Ammon's horn (tissue), 1 donor: Measurements from ENCODE around the gene RNF138.
"Not testable (repeated sequence)": the region's sequence is repeated elsewhere in the genome, so short reads cannot be mapped to it uniquely, and the experiment has no call there.

Experiments used
- DNase-seq: peaks from one replicate; pipeline ENCODE4 v3.0.0-alpha.2; 2016; ENCODE audit warnings: low spot score

The RNF138 gene

GRCh38 chr18:32095900-32096229 is 4.2 kb downstream of the RNF138 start:
- no peak for DNase-seq

GRCh38 chr18:32096946-32097345 is 5.3 kb downstream of the RNF138 start:
- no peak for DNase-seq

GRCh38 chr18:32104516-32104915 is 12.8 kb downstream of the RNF138 start:
- DNase-seq = no peak

GRCh38 chr18:32110005-32110404 is 18.3 kb downstream of the RNF138 start:
- no peak for DNase-seq

- no peak for DNase-seq
Observed at GRCh38 chr18:32111706-32112105, 20.0 kb downstream of the RNF138 start.

- no peak for DNase-seq
Observed at GRCh38 chr18:32112826-32113225, 21.2 kb downstream of the RNF138 start.

DNA sequence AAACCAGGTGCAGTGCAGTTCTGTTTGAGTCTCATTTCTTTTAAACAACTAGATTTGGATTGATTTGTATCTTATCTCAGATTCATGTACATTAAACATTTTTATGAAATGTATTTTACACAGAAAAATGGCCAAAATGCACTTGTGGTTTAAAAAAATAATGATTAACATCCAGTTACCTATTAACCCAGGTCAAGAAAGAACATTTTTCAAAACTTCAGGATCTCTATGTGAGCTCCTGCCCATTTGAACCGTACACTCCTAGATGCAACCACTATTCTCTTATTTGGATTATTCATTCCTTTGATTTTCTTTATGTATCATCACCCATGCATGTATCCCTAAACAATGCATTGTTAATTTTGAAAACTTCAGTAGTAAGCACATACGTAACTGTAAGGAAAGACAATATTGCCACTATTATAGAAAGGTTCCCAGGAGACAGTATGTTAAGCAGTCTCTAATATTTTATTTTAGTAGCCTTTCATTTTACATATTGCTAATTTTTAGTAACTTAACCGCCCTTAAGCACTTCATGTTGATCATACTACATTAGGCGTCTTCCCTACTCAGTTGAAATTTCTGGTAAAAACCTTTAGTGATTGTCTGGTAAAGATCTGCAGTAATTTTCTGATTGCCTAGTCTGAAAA is 22.7 kb downstream of the RNF138 start:
- no peak for DNase-seq

DNA sequence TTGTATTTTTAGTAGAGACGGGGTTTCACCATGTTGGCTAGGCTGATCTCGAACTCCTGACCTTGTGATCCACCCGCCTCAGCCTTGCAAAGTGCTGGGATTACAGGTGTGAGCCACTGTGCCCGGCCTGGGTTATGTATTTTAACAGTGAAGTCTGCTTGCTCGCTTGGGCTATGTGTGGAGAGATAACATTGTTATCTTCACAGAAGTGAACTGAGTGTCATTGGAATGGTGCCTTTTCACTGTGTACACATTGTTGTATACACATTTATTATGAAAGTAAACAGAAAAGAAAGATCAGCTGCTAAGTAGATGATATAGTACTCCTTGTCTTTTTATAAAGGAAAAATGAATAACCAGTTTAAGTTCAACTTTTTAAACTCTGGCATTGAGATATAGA is 30.4 kb downstream of the RNF138 start:
- DNase-seq = no peak

- no peak for DNase-seq
Observed at GRCh38 chr18:32126538-32126937, 34.9 kb downstream of the RNF138 start.

DNA sequence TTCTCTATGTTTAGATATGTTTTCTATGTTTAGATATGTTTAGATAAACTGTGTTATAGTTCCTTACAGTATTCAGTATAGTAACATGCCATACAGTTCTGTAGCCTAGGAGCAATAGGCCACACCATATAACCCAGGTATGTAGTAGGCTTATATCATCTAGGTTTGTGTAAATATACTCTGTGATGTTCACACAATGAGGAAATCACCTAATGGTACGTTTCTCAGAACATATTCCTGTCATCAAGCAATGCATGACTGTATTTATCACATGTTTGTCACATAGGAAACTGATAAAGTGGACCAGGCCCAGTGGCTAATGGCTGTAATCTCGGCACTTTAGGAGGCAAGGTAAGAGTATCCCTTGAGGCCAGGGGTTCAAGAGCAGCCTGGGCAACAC is 44.0 kb downstream of the RNF138 start:
- DNase-seq = no peak

DNA sequence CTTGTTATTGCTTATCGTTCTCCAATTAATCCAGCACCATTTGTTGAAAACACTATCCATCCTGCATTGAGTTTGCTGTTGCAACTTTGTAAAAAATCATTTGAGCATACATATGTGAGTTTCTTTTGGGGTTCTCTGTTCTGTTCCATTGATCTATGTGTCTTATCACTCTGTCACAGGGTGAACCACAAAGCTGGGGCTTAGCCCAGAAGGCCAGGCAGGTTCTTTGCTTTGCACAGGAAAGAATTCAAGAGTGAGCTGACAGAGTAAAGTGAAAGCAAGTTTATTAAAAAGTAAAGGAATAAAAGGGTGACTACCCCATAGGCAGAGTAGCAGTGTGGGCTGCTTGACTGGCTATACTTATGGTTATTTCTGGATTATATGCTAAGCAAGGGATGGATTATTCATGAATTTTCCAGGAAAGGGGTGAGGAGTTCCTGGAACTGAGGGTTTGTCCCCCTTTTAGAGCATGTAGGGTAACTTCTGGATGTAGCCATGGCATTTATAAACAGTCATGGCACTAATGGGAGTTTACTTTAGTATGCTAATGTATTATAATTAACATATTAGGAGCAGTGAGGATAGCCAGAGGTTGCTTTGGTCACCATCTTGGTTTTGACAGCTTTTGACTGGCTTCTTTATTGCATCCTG is 46.8 kb downstream of the RNF138 start:
- DNase-seq = no peak

GRCh38 chr18:32139835-32140283 is 48.2 kb downstream of the RNF138 start:
- DNase-seq = no peak

DNA sequence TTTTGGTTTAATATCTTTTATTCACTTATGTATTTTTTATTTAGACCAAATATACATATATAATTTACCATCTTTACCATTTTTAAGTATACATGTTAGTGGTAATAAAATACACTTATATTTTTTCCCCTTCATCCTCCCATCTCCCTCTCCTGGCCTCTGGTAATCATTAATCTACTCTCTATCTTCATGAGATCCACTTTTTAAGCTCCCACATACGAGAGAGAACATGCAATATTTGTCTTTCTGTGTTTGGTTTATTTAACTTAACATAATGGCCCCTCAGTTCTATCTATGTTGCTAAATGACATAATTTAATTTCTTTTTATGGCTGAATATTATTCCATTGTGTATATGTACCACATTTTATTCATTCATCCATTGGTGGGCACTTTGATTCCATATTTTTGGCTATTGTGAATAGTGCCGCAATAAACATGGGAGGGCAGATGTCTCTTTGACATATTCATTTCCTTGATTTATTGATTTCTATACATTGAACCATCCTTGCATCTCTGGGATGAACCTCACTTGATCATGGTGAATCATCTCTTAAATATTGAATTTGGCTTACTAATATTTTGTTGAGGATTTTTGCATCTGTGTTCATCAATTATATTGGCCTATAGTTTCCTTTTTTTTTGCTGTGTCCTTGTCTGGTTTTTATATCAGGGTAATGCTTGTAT is 56.7 kb downstream of the RNF138 start:
- DNase-seq = no peak

- DNase-seq = no peak
Observed at GRCh38 chr18:32152705-32153448, 61.2 kb downstream of the RNF138 start.

DNA sequence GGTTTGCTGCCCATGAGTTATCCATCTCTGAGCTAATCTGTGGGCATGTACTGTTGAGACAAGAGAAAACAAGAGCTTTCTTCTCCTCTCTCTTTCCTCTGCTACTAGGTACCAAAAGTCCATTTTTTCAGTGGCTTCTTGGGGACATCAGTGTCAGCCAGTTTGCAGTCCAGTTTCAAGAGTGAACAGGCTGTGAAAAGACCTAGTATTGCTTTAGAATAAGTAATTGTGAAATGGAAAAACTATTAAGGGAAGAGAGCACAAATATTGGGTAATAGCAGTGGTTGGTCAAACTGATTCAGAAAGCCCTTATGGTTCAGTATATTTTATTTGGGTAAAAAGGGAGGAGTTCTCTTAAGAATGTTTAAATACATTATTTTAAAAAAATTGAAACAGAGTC is 65.2 kb downstream of the RNF138 start:
- no peak for DNase-seq

DNA sequence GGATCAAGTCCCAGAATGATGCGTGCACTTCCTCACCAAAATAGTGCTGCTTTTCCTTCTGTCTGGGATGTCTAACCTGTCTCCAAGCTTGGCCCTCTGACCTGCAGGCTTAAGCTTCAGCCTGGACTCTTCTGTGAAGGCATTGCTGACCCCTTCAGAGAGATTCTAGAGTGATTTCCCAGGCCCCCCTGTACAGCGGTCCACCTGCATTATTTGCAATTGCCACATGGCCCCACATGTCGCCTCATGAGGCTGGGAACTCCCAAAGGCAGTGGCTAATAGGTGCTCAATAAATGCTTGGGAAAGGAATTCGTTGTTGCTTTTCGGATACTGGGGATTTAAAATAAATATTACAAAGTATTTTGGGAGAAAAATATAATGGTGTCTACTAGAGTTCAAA is 65.9 kb downstream of the RNF138 start:
- DNase-seq = no peak

DNA sequence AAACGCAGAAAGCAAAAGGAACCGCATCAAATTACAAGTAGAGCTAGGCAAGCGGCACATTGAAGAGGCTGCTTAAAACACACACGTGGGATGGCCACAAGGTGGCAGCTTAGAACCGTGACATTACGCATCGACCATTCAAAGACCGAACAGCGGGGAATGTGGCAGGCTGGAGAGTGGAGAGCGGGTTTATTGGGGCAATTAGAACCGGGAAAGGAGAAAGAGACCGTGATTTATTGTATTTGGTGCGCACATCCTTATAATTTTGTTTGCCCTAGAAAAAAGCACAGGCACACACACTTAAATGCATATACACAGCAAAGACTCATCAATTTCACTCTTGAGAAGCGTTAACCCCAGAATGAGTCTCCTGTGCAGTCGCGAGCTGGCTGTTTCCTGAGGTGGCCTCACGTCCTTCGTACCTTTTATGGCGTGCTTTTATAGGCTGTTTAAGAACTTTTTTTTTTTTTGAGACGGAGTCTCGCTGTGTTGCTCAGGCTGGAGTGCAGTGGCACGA is 66.5 kb downstream of the RNF138 start:
- DNase-seq = peak; percentile 96

DNA sequence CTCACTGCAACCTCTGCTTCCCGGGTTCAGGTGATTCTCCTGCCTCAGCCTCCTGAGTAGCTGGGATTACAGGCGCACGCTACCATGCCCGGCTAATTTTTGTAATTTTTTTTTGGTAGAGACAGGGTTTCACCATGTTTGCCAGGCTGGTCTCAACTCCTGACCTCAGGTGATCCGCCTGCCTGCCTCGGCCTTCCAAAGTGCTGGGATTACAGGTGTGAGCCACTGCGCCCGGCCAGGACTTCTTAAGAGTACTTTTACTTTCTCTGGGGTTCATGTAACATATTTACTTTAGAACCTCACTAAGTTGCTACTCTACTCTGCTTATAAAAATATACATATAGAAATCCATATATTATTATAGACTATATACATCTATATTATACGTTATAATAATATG is 67.0 kb downstream of the RNF138 start:
- DNase-seq = not testable (repeated sequence)

- DNase-seq = no peak
Observed at GRCh38 chr18:32160547-32160946, 68.9 kb downstream of the RNF138 start.

- no peak for DNase-seq
Observed at GRCh38 chr18:32167980-32168730, 76.5 kb downstream of the RNF138 start.

DNA sequence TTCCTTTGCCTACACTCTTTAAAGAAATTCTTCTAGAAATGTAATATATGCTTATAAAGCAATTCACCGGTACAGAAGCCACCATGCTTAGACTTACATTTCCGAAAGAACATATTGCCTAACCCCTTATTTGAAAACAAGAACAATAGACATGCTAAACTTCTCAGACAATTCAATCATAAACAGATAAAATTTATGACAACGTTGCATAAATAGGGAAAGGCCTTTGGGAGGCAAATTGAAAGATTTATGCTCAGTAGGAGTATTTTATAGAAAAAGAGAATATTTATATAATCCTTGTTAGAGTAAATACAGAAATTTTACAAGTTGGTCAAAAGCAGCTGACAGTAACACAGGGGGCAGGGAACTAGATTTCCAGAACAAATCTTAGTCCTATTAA is 82.0 kb downstream of the RNF138 start:
- DNase-seq = no peak

DNA sequence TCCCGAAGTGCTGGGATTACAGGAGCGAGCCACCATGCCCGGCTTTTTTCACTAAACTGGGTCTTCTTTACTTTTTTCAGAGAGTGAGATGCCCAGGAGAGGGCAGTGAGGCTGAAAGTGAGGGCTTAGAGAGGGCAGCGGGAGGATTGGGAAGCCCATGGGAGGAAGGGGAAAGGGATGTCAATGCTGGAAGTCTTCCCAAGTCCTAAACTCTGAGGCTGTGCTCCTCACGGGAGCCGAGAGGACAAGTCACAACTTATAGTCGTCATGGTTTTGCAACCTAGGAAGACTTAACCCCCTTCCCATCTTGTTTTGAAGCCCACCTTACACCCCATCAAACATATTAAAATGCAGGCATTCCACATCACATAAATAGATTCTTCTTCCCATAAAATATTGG is 83.0 kb downstream of the RNF138 start:
- no peak for DNase-seq
